K562 (cell line): Measurements from ENCODE around the gene SETD7.

Experiments
- ATF3 ChIP-seq, 2 experiments: fragments of 450-650 bp in 1 of 2; sonication (generic) in 1 of 2; formaldehyde crosslinking in 1 of 2; IDR thresholded peaks in 1 of 2; conservative IDR thresholded peaks in 1 of 2; 2 replicates each; pipeline versions ENCODE4 v1.6.1 to v1.8.1; 2016 to 2023; ENCODE audit warnings: mild to moderate bottlenecking in 2 of 2, moderate library complexity in 2 of 2, inconsistent platforms in 1 of 2, missing genetic modification reagents in 1 of 2
- EZH2 ChIP-seq: IDR thresholded peaks from 2 replicates; pipeline ENCODE4 v1.6.1; 2012; ENCODE audit warnings: low read depth, mild to moderate bottlenecking, inconsistent platforms, low read length, borderline replicate concordance
- FOXP4 ChIP-seq: sonication (generic); formaldehyde crosslinking; IDR thresholded peaks from 2 replicates; pipeline ENCODE4 v1.8.0; 2022; ENCODE audit warnings: mild to moderate bottlenecking, missing genetic modification reagents, borderline replicate concordance
- JUND ChIP-seq, 2 experiments: IDR thresholded peaks; 2 replicates in 1 of 2; 3 replicates in 1 of 2; pipeline ENCODE4 v1.6.1; 2011; ENCODE audit warnings: borderline replicate concordance in 2 of 2, low read depth in 2 of 2, low read length in 2 of 2, improper control_type of control experiment in 1 of 2, missing biosample characterization in 1 of 2, missing genetic modification characterization in 1 of 2, missing genetic modification reagents in 1 of 2
- MAX ChIP-seq: sonication (generic); formaldehyde crosslinking; IDR thresholded peaks from 2 replicates; pipeline ENCODE4 v1.9.0; 2022; ENCODE audit warnings: mild to moderate bottlenecking, missing genetic modification reagents
- NFIC ChIP-seq: fragments of 450-650 bp; IDR thresholded peaks from 2 replicates; pipeline ENCODE4 v1.6.1; 2017; ENCODE audit warnings: mild to moderate bottlenecking, inconsistent platforms
- POLR2AphosphoS2 ChIP-seq: IDR thresholded peaks from 2 replicates; pipeline ENCODE4 v1.6.1; 2012; ENCODE audit warnings: low read length, improper control_type of control experiment
- RBM25 ChIP-seq: fragments of 200-400 bp; formaldehyde crosslinking; IDR thresholded peaks from 2 replicates; pipeline ENCODE4 v1.6.1; 2018; ENCODE audit warnings: low read length, low read depth, moderate library complexity; ENCODE audit not compliant: severe bottlenecking
- SRF ChIP-seq, 2 experiments: fragments of 250-450, 450-650 bp in 1 of 2; sonication (Bioruptor Pico) in 1 of 2; sonication (generic) in 1 of 2; formaldehyde crosslinking; IDR thresholded peaks; 2 replicates each; pipeline versions ENCODE4 v1.5.0 to v1.5.1; 2020 to 2022; ENCODE audit warnings: mild to moderate bottlenecking in 1 of 2, missing genetic modification reagents in 1 of 2
- TCF7 ChIP-seq: sonication (generic); IDR thresholded peaks from 2 replicates; pipeline ENCODE4 v1.6.1; 2016; ENCODE audit warnings: antibody characterized with exemption, borderline replicate concordance
- ZNF398 ChIP-seq: fragments of 250-450 bp; sonication (Bioruptor Pico); IDR thresholded peaks from 2 replicates; pipeline ENCODE4 v1.8.0; 2021; ENCODE audit warnings: moderate library complexity, mild to moderate bottlenecking, inconsistent platforms
- ZNF561 ChIP-seq: fragments of 450-650 bp; formaldehyde crosslinking; conservative IDR thresholded peaks from 2 replicates; pipeline ENCODE4 v1.4.0; 2020; ENCODE audit warnings: mild to moderate bottlenecking, moderate library complexity
- TF ChIP-seq, protein P1 (sequence below), 3 experiments: IDR thresholded peaks in 2 of 3; conservative IDR thresholded peaks in 1 of 3; 2 replicates each; pipeline ENCODE4 v1.5.1; 2011 to 2012; ENCODE audit warnings: low read length in 3 of 3, mild to moderate bottlenecking in 3 of 3, control low read depth in 2 of 3, improper control_type of control experiment in 1 of 3, inconsistent platforms in 1 of 3, low read depth in 1 of 3, mixed read lengths in 1 of 3, moderate library complexity in 1 of 3; ENCODE audit not compliant: insufficient read depth in 2 of 3
- TF ChIP-seq, protein P2 (sequence below), 2 experiments: fragments of 450-650 bp in 1 of 2; sonication (generic) in 1 of 2; formaldehyde crosslinking; conservative IDR thresholded peaks; 2 replicates each; pipeline versions ENCODE4 v1.4.0 to v1.8.1; 2020 to 2022; ENCODE audit warnings: mild to moderate bottlenecking in 1 of 2, missing genetic modification reagents in 1 of 2

DNA sequence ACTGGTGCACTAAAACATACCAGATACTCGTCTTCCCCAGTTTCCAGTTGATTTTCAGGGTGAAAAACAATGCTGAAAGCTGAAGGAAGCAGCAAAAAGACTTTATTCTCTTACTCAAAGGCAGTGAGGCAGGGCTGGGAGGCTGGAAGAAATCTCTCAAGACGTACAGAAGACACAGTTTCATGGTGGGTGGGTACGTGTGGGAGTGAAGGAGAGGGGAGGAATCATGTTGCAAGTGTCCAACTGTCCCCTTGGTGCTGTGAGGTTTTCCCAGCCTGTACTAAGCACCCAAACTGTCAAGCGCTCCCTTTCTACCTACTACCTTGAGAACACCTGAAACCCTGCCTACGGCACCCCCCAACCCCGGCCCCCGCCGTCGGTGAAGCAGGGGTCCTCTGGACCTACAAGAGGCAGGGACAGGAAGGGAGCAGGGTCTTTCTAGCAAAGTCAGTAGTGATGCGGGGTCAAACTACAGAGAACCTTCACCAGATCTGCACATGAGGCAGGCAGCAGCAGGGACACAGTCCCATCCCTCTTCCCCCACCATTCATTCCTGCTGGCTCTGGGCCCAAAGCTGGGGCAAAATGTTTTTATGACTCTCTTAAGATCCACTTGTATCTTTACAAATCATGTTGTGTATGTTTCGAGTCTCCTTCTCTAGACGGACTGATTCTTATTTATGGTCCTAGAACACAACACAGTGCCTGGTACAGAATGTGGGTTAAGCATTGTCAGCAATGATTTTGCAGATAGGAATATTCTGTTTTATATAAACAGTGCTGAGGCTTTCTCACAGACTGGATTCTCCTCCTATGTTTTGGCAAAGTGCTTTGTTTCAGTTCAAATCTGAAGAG lies 2.4 kb upstream of the SETD7 start:
- no peak for TF ChIP-seq JUND (IDR thresholded peaks at IDR 0.05; ENCODE audit: borderline replicate concordance, low read depth, low read length)
- no peak for TF ChIP-seq JUND (tag; IDR thresholded peaks at IDR 0.05; ENCODE audit: borderline replicate concordance, low read depth, low read length)
- TF ChIP-seq FOXP4 = no peak
- TF ChIP-seq, protein P1, sequence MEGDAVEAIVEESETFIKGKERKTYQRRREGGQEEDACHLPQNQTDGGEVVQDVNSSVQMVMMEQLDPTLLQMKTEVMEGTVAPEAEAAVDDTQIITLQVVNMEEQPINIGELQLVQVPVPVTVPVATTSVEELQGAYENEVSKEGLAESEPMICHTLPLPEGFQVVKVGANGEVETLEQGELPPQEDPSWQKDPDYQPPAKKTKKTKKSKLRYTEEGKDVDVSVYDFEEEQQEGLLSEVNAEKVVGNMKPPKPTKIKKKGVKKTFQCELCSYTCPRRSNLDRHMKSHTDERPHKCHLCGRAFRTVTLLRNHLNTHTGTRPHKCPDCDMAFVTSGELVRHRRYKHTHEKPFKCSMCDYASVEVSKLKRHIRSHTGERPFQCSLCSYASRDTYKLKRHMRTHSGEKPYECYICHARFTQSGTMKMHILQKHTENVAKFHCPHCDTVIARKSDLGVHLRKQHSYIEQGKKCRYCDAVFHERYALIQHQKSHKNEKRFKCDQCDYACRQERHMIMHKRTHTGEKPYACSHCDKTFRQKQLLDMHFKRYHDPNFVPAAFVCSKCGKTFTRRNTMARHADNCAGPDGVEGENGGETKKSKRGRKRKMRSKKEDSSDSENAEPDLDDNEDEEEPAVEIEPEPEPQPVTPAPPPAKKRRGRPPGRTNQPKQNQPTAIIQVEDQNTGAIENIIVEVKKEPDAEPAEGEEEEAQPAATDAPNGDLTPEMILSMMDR (IDR thresholded peaks at IDR 0.05 in 2 of 3, conservative IDR thresholded peaks at IDR 0.05 in 1 of 3; ENCODE audit: insufficient read depth in 2 of 3, low read depth in 1 of 3, low read length in 3 of 3) = no peak
- TF ChIP-seq ZNF398 (CRISPR knock-in tag) = no peak
- no peak for TF ChIP-seq MAX
- TF ChIP-seq EZH2 = no peak
- no peak for TF ChIP-seq NFIC
- TF ChIP-seq ZNF561 = no peak
- TF ChIP-seq RBM25 = no peak
- no peak for TF ChIP-seq TCF7
- no peak for TF ChIP-seq ATF3 (IDR thresholded peaks at IDR 0.05)
- TF ChIP-seq ATF3 (CRISPR knock-in tag; conservative IDR thresholded peaks at IDR 0.05) = no peak
- TF ChIP-seq SRF (CRISPR knock-in tag; IDR thresholded peaks at IDR 0.05) = no peak
- TF ChIP-seq POLR2AphosphoS2 = no peak
- TF ChIP-seq, protein P2, sequence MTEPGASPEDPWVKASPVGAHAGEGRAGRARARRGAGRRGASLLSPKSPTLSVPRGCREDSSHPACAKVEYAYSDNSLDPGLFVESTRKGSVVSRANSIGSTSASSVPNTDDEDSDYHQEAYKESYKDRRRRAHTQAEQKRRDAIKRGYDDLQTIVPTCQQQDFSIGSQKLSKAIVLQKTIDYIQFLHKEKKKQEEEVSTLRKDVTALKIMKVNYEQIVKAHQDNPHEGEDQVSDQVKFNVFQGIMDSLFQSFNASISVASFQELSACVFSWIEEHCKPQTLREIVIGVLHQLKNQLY (CRISPR knock-in tag; conservative IDR thresholded peaks at IDR 0.05) = no peak
